Adrenal gland (tissue), 12 donors: ENCODE measurements around the gene LAMB1. TPM values are rescaled to one million over a fixed set of nuclear protein-coding genes. Genes with fewer than 3 reads are reported as not detected.

Experiments
- DNase-seq, 7 donors: peaks; one replicate each; pipeline ENCODE4 v3.0.0-alpha.2; 2019 to 2020
- H3K27ac ChIP-seq, 5 donors: fragments of 200-600 bp; sonication (generic) in 4 of 5; 1 replicate in 3 of 5; 2 replicates in 2 of 5; pipeline versions ENCODE4 v1.5.1 to v1.8.0; 2016 to 2020; ENCODE audit warnings: mild to moderate bottlenecking in 1 of 5
- H3K27me3 ChIP-seq: fragments of 200-600 bp; 2 replicates; pipeline ENCODE4 v1.8.0; 2021
- H3K36me3 ChIP-seq, 2 donors: fragments of 200-600 bp; replicated peaks in 1 of 2; 1 replicate in 1 of 2; 2 replicates in 1 of 2; pipeline versions ENCODE4 v1.5.1 to v1.8.0; 2018 to 2022
- H3K4me1 ChIP-seq, 2 donors: fragments of 200-600 bp; replicated peaks in 1 of 2; 1 replicate in 1 of 2; 2 replicates in 1 of 2; pipeline versions ENCODE4 v1.5.1 to v1.8.0; 2018 to 2021
- H3K4me3 ChIP-seq, 4 donors: fragments of 200-600 bp; sonication (generic) in 3 of 4; one replicate each; pipeline ENCODE4 v1.5.1; 2016 to 2018
- H3K9me3 ChIP-seq, 3 donors: fragments of 200-600 bp; sonication (generic) in 1 of 3; replicated peaks in 1 of 3; 1 replicate in 2 of 3; 2 replicates in 1 of 3; pipeline versions ENCODE4 v1.5.1 to v1.8.0; 2016 to 2021
- POLR2A ChIP-seq, 2 donors: fragments of 450-650 bp; IDR thresholded peaks; one replicate each; pipeline ENCODE4 v1.6.1; 2017; ENCODE audit warnings: antibody characterized with exemption in 2 of 2, mild to moderate bottlenecking in 2 of 2, moderate library complexity in 1 of 2
- WGBS, 4 donors: extraction: QIAGEN DNeasy Blood & Tissue Kit in 2 of 4; methylation state at CpG; one replicate each; pipeline versions ENCODE4 v1.1.5 to v1.1.7; 2013 to 2017; 5-methylcytosine and 5-hydroxymethylcytosine counted together
- intact Hi-C, 2 donors: fragments of 100-400 bp; cut with DNase I; formaldehyde crosslinking; loops; one replicate each; pipeline versions ENCODE4 v1.14.1 to v1.15.0; 2022 to 2023
- polyA plus RNA-seq, 3 donors: library from polyadenylated mRNA; stranded (reverse); fragments of 200-250 nt in 2 of 3; fragments of 350-450 nt in 1 of 3; fragmentation: Illumina TruSeq in 1 of 3; extraction: RNeasy Lipid Tissue Mini Kit (QIAGEN cat#74804) in 1 of 3; gene quantifications; one replicate each; pipeline ENCODE4 v1.2.3, GENCODE V29; 2013 to 2014
- total RNA-seq, 9 donors: library from RNA; depleted of rRNA in 4 of 9; stranded (reverse); fragments of >200 nt in 4 of 9; fragments of 120-200 nt in 1 of 9; fragmentation: NEBNext Ultra II Directional in 1 of 9; extraction: Animal tissue kit (Norgen Biotek cat#: 25700) in 1 of 9; gene quantifications; one replicate each; pipeline versions ENCODE4 v1.1.0 to v1.2.4, GENCODE V29; 2013 to 2023
- TF ChIP-seq, protein P1 (sequence below), 6 experiments: fragments of 450-650 bp in 4 of 6; fragments of 200-600 bp in 2 of 6; sonication (generic) in 1 of 6; IDR thresholded peaks; 1 replicate in 5 of 6; 2 replicates in 1 of 6; pipeline versions ENCODE4 v1.5.1 to v1.8.0; 2016 to 2021; ENCODE audit warnings: antibody characterized with exemption in 6 of 6, mild to moderate bottlenecking in 2 of 6, moderate library complexity in 1 of 6
- donor health status: healthy with polysubstance abuse.
- donor health status: Bipolar disorder and iron deficiency.
- donor health status: DM: yes; HTN: yes; CAD: no.
- donor health status: DM: no; HTN: no; CAD: no.
- donor health status: DM: no; HTN: no; CAD: no.
- donor health status: DM: yes; HTN: yes; CAD: no.

The LAMB1 gene
- total and polyA plus RNA-seq, 12 donors: 48.6 to 164 (median 90.2) TPM

DNA sequence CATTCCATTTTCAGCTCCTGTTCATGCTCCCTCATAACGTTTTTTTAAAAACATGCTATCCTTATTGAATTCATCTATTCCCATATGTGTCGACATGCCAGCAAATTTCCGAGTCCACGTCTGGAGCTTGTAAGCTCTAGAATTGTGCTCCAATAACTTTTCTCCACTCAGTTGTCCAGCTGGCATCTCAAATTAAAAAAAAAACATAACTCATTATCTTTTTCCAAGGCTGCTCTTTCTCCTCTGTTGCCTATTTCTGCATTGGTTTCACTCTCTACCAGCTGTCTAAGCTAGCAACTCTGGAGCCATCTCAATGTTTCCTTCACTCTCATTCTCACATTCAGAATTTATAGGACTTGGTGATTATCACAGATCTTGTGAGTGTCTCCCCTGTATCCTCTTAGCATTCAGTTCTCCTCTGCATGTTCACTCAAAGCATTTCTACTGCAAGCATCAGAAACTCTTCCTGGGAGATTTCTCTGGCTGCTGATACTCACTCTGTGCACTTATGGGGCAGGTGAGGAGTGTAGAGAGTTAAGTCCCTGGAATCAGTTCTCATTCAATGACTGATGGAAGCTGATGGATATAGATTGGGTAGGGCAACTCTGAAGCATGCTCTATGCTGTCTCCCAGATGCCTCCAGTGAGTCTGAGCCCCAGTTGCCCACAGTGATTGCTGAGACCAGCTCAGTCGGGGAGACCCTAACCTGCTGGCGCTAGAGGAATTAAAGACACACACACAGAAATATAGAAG is 118.7 kb downstream of the LAMB1 start:
- intact Hi-C loops: no loop called here

DNA sequence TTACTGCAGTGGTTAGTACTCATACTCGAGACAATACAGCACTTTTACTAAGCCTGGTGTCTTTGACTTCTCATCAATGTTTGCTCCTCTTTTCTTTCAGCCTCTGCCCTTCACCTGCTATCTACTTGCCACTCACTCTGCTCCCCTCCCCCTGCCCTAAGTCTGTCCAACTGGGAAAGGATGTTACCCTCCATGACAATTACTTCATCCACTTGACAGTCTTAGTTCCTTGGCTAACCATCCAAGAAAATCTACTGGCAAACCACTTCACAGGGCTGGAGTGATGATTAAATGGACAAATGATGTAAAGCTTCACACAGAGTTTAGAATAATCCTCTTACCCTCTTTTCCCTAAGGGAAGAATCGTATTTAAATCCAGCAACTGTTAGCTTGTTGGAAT is 120.2 kb downstream of the LAMB1 start:
- no peak for DNase-seq
- Histone ChIP-seq H3K27me3 (no peaks in the 10 kb centered on the region), H3K9me3 (no peaks in the 10 kb centered on the region), H3K27ac (no peak overlapping the region), H3K4me3 (no peak overlapping the region), H3K4me1 (no peaks in the 10 kb centered on the region), H3K36me3 (no peaks in the 10 kb centered on the region)
- TF ChIP-seq, protein P1, sequence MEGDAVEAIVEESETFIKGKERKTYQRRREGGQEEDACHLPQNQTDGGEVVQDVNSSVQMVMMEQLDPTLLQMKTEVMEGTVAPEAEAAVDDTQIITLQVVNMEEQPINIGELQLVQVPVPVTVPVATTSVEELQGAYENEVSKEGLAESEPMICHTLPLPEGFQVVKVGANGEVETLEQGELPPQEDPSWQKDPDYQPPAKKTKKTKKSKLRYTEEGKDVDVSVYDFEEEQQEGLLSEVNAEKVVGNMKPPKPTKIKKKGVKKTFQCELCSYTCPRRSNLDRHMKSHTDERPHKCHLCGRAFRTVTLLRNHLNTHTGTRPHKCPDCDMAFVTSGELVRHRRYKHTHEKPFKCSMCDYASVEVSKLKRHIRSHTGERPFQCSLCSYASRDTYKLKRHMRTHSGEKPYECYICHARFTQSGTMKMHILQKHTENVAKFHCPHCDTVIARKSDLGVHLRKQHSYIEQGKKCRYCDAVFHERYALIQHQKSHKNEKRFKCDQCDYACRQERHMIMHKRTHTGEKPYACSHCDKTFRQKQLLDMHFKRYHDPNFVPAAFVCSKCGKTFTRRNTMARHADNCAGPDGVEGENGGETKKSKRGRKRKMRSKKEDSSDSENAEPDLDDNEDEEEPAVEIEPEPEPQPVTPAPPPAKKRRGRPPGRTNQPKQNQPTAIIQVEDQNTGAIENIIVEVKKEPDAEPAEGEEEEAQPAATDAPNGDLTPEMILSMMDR (IDR thresholded peaks at IDR 0.05): no peak
- TF ChIP-seq POLR2A (IDR thresholded peaks at IDR 0.05): no peak
- intact Hi-C loops: no loop called here
- 59 to 69% (median 65%) methylated on average over 2 of the region's 2 CpGs for WGBS, 4 donors

More for the DNA sequence above, 118.7 kb downstream of the LAMB1 start:
- TF ChIP-seq POLR2A (IDR thresholded peaks at IDR 0.05): no peak
- TF ChIP-seq, protein P1 (IDR thresholded peaks at IDR 0.05): no peak
- Histone ChIP-seq H3K36me3 (no peaks in the 10 kb centered on the region), H3K9me3 (no peaks in the 10 kb centered on the region), H3K27ac (no peak overlapping the region), H3K4me3 (no peak overlapping the region), H3K4me1 (no peaks in the 10 kb centered on the region), H3K27me3 (no peaks in the 10 kb centered on the region)
- WGBS, 4 donors: 66 to 79% (median 77%) methylated on average over 6 of the region's 6 CpGs
- DNase-seq: no peak

DNA sequence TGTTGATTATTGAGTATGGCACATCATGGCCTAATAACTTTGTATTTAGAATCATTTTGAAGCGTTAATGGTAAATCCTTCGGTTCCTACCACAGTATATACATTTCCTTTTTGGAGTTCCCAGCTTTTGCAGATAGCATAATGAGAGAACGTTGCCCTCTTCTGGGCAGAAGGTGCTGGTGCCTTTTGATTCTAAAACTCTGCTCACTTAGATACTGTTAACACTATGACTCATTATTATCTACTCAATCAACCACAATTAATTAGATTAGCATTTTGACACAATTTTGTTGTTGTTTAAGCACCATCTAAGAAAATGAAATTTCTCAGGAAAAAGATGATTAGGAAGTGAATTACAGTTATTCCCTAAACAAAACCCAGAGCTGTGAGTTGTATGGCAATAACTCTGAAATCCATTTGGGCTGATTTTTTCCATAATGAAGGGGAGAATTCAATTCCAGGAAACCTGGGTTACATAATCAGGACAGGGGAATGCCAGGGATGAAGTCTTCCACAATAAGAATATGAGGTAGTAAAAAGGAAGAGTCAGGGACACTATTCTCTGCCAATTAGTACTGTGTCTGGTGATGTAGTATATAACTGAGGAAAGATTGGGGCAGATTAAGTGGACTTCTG is 123.4 kb downstream of the LAMB1 start:
- H3K36me3 ChIP-seq: no peaks in the 10 kb centered on the region
- H3K4me1 ChIP-seq: no peaks in the 10 kb centered on the region
- intact Hi-C loops: loop anchor here (10.0 kb wide), 3 partner anchors 135 to 665 kb away; partner anchors contain the start of gene CBLL1 (in 1 of the 2)
- H3K9me3 ChIP-seq: no peaks in the 10 kb centered on the region
- H3K27ac ChIP-seq: no peak overlapping the region
- no peak overlapping the region for H3K4me3 ChIP-seq
- DNase-seq: peak in 4 of 7 donors; percentile 32 to 70 (median 42)
- TF ChIP-seq POLR2A (IDR thresholded peaks at IDR 0.05): no peak
- TF ChIP-seq, protein P1 (IDR thresholded peaks at IDR 0.05): peak; percentile 50 to 85 (median 67)
- WGBS, 4 donors: 2 to 4% (median 3%) methylated on average over 3 of the region's 3 CpGs
- H3K27me3 ChIP-seq: no peaks in the 10 kb centered on the region

DNA sequence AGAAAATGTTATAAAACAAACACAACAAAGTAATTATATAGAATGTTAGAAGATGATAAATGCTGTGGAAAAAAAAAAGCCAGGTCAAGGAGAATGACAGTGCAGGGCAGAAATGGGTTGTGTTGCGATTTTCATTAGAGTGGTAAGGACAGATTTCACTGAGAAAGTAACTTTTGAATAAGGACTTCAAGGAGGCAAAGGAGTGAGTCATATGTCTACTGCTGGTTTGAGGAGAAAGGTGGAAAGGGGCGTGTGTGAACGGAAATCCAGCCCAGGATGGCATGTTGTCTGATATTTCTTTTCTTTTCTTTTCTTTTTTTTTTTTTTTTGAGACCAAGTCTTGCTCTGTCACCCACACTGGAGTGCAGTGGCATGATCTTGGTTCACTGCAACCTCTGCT is 124.3 kb downstream of the LAMB1 start:
- no peak overlapping the region for H3K4me3 ChIP-seq
- 42 to 58% (median 51%) methylated on average over 3 of the region's 3 CpGs for WGBS, 4 donors
- TF ChIP-seq POLR2A (IDR thresholded peaks at IDR 0.05): no peak
- TF ChIP-seq, protein P1 (IDR thresholded peaks at IDR 0.05): no peak
- intact Hi-C loops: loop anchor here (10.0 kb wide), 3 partner anchors 134 to 664 kb away; partner anchors contain the start of gene CBLL1 (in 1 of the 2)
- no peaks in the 10 kb centered on the region for H3K9me3 ChIP-seq
- DNase-seq: no peak
- no peak overlapping the region for H3K27ac ChIP-seq
- no peaks in the 10 kb centered on the region for H3K4me1 ChIP-seq
- no peaks in the 10 kb centered on the region for H3K27me3 ChIP-seq
- H3K36me3 ChIP-seq: no peaks in the 10 kb centered on the region
